ENCODE measurements around the gene NAV2.

- no peak for TF ChIP-seq CTCF (IDR thresholded peaks at IDR 0.05)
- TF ChIP-seq POLR2A (IDR thresholded peaks at IDR 0.05): no peak
Measured at GRCh38 chr11:20087118-20087521, 374.5 kb downstream of the NAV2 start.
